Panc1 (cell line): ENCODE data around the gene NFKBIB. TPM values are rescaled to one million over a fixed set of nuclear protein-coding genes. Genes with fewer than 3 reads are reported as not detected.
"Not testable (repeated sequence)": the region's sequence is repeated elsewhere in the genome, so short reads cannot be mapped to it uniquely, and the experiment has no call there.

ENCODE experiments used
- ATAC-seq: fragments of 200-7000 bp; cut with Tn5 transposase; 2 replicates; pipeline ENCODE4 v1.9.1; 2020; ENCODE audit warnings: mild to moderate bottlenecking, moderate library complexity
- BruUV-seq: library from RNA; stranded (reverse); fragments of 400-500 nt; replicated peaks from 2 replicates; lab custom pipeline; 2021; lab: Mats Ljungman, UMichigan
- CTCF ChIA-PET: fragments of 300-600 bp; sonication (Branson Sonifier 250); formaldehyde crosslinking; loops from one replicate; lab custom pipeline; 2022; ENCODE audit warnings: antibody characterized with exemption; lab: Charles Lee
- POLR2A ChIA-PET: fragments of 300-600 bp; sonication (Branson Sonifier 250); formaldehyde crosslinking; loops from one replicate; lab custom pipeline; 2022; ENCODE audit warnings: antibody characterized with exemption; lab: Charles Lee
- DNase-seq: peaks from one replicate; pipeline ENCODE4 v3.0.0-alpha.2; 2010; ENCODE audit warnings: low read depth, low spot score
- H3K27ac ChIP-seq: 2 replicates; pipeline ENCODE4 v1.5.1; 2011; ENCODE audit warnings: mild to moderate bottlenecking, low read length, inconsistent platforms
- H3K27me3 ChIP-seq: fragments of 200-500 bp; sonication (Bioruptor generic); 2 replicates; pipeline ENCODE4 v1.6.0; 2014; ENCODE audit warnings: low read length, inconsistent platforms; ENCODE audit not compliant: control insufficient read depth, insufficient read depth
- H3K36me3 ChIP-seq: fragments of 200-500 bp; sonication (Bioruptor generic); 2 replicates; pipeline ENCODE4 v1.5.1; 2014; ENCODE audit warnings: inconsistent platforms, mild to moderate bottlenecking, low read length, moderate library complexity; ENCODE audit not compliant: control insufficient read depth, insufficient read depth
- H3K4me1 ChIP-seq: 2 replicates; pipeline ENCODE4 v1.5.1; 2011; ENCODE audit warnings: inconsistent platforms, mild to moderate bottlenecking, low read length, moderate library complexity; ENCODE audit not compliant: control insufficient read depth, insufficient read depth
- H3K4me3 ChIP-seq, 2 experiments: 2 replicates each; pipeline ENCODE4 v1.5.1; 2011 to 2012; ENCODE audit warnings: low read depth in 2 of 2, low read length in 2 of 2, mild to moderate bottlenecking in 2 of 2, inconsistent platforms in 1 of 2, moderate library complexity in 1 of 2
- H3K9me3 ChIP-seq: fragments of 200-500 bp; sonication (Bioruptor generic); 2 replicates; pipeline ENCODE4 v1.5.1; 2014; ENCODE audit warnings: low read depth, mild to moderate bottlenecking, inconsistent platforms, low read length, moderate library complexity; ENCODE audit not compliant: control insufficient read depth, insufficient read depth
- POLR2AphosphoS5 ChIP-seq: IDR thresholded peaks from 2 replicates; pipeline ENCODE4 v1.6.1; 2012; ENCODE audit warnings: mild to moderate bottlenecking, low read depth, low read length, moderate library complexity
- SIN3A ChIP-seq: IDR thresholded peaks from 2 replicates; pipeline ENCODE4 v1.6.1; 2012; ENCODE audit warnings: low read depth, mild to moderate bottlenecking, low read length, moderate library complexity, borderline replicate concordance; ENCODE audit not compliant: insufficient read depth
- TCF7L2 ChIP-seq: IDR thresholded peaks from 2 replicates; pipeline ENCODE4 v1.6.1; 2011; ENCODE audit warnings: mild to moderate bottlenecking, low read depth, low read length, inconsistent platforms
- in situ Hi-C: cut with HindIII; loops from 2 replicates; pipeline ENCODE4 v1.10.0; 2016; ENCODE audit warnings: low sequenced_read_pairs, low pct_unique_long_range_greater_than_20kb
- intact Hi-C: fragments of 100-400 bp; cut with micrococcal nuclease; formaldehyde crosslinking; loops from one replicate; pipeline ENCODE4 v1.10.0; 2022; ENCODE audit not compliant: unreplicated experiment
- total RNA-seq: library from RNA; stranded (reverse); gene quantifications from one replicate; pipeline ENCODE4 v1.2.1, GENCODE V29; 2021; ENCODE audit not compliant: unreplicated experiment
- TF ChIP-seq, protein P1 (sequence below), 2 experiments: IDR thresholded peaks; 2 replicates each; pipeline ENCODE4 v1.6.1; 2011 to 2012; ENCODE audit warnings: low read depth in 2 of 2, control low read depth in 1 of 2, low read length in 1 of 2, mild to moderate bottlenecking in 1 of 2, moderate library complexity in 1 of 2; ENCODE audit not compliant: insufficient read depth in 1 of 2
- TF ChIP-seq, protein P2 (sequence below): fragments of 450-650 bp; IDR thresholded peaks from 2 replicates; pipeline ENCODE4 v1.5.1; 2017; ENCODE audit warnings: mild to moderate bottlenecking

NFKBIB gene
- total RNA-seq, 1 experiment from 2014 or later, result 185 TPM

DNA sequence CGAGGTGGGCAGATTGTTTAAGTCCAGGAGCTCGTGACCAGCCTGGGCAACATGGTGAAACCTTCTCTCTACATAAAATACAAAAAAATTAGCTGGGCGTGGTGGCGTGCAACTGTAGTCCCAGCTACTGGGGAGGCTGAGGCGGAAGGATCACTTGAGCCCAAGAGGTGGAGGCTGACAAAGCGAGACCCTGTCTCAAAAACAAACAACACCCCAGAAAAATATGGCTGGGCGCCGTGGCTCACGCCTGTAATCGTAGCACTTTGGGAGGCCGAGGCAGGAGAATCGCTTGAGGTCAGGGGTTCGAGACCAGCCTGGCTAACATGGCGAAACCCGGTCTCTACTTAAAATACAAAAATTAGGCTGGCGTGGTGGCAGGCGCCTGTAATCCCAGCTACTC is 46.6 kb upstream of the NFKBIB start:
- ChIA-PET POLR2A (interaction anchor here (0.5 to 1.9 kb wide), 4 partner anchors 11 to 220 kb away, joined by 3 to 8 read pairs (median 6); partner anchors contain the start of genes ECH1, NFKBIB and SIRT2), CTCF (interaction anchor here (0.5 to 1.8 kb wide), 4 partner anchors 12 to 77 kb away, joined by 3 to 7 read pairs (median 7); partner anchors contain the start of genes MRPS12 and SARS2)
- H3K4me1 ChIP-seq, result peaks cover 23% of the 10 kb centered on the region
- no TSS peak for BruUV-seq
- DNase-seq, result no peak
- no peaks in the 10 kb centered on the region for H3K9me3 ChIP-seq
- in situ Hi-C loops, result no loop called here
- TF ChIP-seq, protein P1, sequence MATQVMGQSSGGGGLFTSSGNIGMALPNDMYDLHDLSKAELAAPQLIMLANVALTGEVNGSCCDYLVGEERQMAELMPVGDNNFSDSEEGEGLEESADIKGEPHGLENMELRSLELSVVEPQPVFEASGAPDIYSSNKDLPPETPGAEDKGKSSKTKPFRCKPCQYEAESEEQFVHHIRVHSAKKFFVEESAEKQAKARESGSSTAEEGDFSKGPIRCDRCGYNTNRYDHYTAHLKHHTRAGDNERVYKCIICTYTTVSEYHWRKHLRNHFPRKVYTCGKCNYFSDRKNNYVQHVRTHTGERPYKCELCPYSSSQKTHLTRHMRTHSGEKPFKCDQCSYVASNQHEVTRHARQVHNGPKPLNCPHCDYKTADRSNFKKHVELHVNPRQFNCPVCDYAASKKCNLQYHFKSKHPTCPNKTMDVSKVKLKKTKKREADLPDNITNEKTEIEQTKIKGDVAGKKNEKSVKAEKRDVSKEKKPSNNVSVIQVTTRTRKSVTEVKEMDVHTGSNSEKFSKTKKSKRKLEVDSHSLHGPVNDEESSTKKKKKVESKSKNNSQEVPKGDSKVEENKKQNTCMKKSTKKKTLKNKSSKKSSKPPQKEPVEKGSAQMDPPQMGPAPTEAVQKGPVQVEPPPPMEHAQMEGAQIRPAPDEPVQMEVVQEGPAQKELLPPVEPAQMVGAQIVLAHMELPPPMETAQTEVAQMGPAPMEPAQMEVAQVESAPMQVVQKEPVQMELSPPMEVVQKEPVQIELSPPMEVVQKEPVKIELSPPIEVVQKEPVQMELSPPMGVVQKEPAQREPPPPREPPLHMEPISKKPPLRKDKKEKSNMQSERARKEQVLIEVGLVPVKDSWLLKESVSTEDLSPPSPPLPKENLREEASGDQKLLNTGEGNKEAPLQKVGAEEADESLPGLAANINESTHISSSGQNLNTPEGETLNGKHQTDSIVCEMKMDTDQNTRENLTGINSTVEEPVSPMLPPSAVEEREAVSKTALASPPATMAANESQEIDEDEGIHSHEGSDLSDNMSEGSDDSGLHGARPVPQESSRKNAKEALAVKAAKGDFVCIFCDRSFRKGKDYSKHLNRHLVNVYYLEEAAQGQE (IDR thresholded peaks at IDR 0.05; ENCODE audit: insufficient read depth in 1 of 2, low read depth in 2 of 2, low read length in 1 of 2), result no peak
- TF ChIP-seq, protein P2, sequence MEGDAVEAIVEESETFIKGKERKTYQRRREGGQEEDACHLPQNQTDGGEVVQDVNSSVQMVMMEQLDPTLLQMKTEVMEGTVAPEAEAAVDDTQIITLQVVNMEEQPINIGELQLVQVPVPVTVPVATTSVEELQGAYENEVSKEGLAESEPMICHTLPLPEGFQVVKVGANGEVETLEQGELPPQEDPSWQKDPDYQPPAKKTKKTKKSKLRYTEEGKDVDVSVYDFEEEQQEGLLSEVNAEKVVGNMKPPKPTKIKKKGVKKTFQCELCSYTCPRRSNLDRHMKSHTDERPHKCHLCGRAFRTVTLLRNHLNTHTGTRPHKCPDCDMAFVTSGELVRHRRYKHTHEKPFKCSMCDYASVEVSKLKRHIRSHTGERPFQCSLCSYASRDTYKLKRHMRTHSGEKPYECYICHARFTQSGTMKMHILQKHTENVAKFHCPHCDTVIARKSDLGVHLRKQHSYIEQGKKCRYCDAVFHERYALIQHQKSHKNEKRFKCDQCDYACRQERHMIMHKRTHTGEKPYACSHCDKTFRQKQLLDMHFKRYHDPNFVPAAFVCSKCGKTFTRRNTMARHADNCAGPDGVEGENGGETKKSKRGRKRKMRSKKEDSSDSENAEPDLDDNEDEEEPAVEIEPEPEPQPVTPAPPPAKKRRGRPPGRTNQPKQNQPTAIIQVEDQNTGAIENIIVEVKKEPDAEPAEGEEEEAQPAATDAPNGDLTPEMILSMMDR, result no peak
- no peak for TF ChIP-seq TCF7L2
- no peak for TF ChIP-seq SIN3A
- TF ChIP-seq POLR2AphosphoS5, result no peak
- H3K27ac ChIP-seq, result peak overlapping the region; percentile 99
- no peaks in the 10 kb centered on the region for H3K27me3 ChIP-seq
- ATAC-seq, result no peak
- peaks cover 5% of the 10 kb centered on the region; the same call in 1 of the 2 replicates for H3K36me3 ChIP-seq
- peak overlapping the region; percentile 61 to 82 for H3K4me3 ChIP-seq
- intact Hi-C loops, result loop anchor here (5.0 to 10.0 kb wide), 2 partner anchors 44 to 348 kb away; partner anchors contain the start of genes NFKBIB and SIRT2

DNA sequence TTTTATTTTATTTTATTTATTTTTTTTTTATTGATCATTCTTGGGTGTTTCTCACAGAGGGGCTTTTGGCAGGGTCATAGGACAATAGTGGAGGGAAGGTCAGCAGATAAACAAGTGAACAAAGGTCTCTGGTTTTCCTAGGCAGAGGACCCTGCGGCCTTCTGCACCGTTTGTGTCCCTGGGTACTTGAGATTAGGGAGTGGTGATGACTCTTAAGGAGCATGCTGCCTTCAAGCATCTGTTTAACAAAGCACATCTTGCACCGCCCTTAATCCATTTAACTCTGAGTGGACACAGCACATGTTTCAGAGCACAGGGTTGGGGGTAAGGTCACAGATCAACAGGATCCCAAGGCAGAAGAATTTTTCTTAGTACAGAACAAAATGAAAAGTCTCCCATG is 44.8 kb upstream of the NFKBIB start:
- H3K9me3 ChIP-seq, DNase-seq, CTCF ChIA-PET, BruUV-seq, ATAC-seq, H3K36me3 ChIP-seq, in situ Hi-C loops, H3K27ac ChIP-seq, H3K4me3 ChIP-seq, POLR2A ChIA-PET, H3K27me3 ChIP-seq: not testable (repeated sequence)
- intact Hi-C loops, result loop anchor here (5.0 to 10.0 kb wide), 2 partner anchors 42 to 350 kb away; partner anchors contain the start of genes NFKBIB and SIRT2
- peaks cover 22% of the 10 kb centered on the region for H3K4me1 ChIP-seq

DNA sequence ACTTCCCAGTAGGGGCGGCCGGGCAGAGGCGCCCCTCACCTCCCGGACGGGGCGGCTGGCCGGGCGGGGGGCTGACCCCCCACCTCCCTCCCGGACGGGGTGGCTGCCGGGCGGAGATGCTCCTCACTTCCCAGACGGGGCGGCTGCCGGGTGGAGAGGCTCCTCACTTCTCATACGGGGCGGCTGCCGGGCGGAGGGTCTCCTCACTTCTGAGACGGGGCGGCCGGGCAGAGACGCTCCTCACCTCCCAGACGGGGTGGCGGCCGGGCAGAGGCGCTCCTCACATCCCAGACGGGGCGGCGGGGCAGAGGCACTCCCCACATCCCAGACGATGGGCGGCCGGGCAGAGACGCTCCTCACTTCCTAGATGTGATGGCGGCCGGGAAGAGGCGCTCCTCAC is 44.0 kb upstream of the NFKBIB start:
- H3K9me3 ChIP-seq, H3K36me3 ChIP-seq, H3K27me3 ChIP-seq, POLR2A ChIA-PET, H3K4me3 ChIP-seq, CTCF ChIA-PET, BruUV-seq, DNase-seq, H3K27ac ChIP-seq, ATAC-seq, in situ Hi-C loops: not testable (repeated sequence)
- H3K4me1 ChIP-seq, result peaks cover 23% of the 10 kb centered on the region
- intact Hi-C loops, result loop anchor here (10.0 kb wide), 1 partner anchor 351 kb away; no protein-coding TSS in a partner anchor
